ENCODE results near the gene NUP88.

The NUP88 gene

DNA sequence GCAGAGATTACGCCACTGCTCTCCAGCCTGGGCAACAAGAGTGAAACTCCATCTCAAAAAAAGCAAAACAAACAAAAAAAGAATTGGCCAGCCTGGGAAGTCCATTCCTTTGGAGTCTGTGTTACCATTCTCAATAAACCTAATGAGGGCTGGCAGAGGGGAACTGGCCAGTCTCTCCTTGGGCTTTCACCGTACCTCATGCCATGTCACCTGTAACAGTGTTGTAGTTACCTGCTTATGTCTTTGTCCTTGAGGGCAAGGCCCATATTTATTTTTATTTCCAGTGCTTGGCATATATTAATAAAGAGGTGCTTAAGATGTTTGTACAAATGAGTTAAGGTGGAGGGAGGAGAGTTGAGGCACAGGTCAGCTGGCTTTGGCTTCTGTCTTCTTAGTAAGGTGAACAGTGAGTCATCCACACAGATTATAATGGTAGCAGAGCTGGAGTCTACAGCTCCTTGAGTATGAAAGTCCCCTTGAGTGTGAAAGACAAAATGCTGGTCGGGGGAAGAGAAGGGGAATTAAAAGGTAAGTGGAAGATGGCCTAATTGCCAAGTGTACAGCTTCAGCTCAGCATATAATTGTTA lies 11.0 kb upstream of the NUP88 start:
- TF ChIP-seq, protein P1, sequence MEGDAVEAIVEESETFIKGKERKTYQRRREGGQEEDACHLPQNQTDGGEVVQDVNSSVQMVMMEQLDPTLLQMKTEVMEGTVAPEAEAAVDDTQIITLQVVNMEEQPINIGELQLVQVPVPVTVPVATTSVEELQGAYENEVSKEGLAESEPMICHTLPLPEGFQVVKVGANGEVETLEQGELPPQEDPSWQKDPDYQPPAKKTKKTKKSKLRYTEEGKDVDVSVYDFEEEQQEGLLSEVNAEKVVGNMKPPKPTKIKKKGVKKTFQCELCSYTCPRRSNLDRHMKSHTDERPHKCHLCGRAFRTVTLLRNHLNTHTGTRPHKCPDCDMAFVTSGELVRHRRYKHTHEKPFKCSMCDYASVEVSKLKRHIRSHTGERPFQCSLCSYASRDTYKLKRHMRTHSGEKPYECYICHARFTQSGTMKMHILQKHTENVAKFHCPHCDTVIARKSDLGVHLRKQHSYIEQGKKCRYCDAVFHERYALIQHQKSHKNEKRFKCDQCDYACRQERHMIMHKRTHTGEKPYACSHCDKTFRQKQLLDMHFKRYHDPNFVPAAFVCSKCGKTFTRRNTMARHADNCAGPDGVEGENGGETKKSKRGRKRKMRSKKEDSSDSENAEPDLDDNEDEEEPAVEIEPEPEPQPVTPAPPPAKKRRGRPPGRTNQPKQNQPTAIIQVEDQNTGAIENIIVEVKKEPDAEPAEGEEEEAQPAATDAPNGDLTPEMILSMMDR (IDR thresholded peaks at IDR 0.05; ENCODE audit: extremely low read depth, missing control alignments): no peak
- DNase-seq (ENCODE audit: low spot score): no peak

DNA sequence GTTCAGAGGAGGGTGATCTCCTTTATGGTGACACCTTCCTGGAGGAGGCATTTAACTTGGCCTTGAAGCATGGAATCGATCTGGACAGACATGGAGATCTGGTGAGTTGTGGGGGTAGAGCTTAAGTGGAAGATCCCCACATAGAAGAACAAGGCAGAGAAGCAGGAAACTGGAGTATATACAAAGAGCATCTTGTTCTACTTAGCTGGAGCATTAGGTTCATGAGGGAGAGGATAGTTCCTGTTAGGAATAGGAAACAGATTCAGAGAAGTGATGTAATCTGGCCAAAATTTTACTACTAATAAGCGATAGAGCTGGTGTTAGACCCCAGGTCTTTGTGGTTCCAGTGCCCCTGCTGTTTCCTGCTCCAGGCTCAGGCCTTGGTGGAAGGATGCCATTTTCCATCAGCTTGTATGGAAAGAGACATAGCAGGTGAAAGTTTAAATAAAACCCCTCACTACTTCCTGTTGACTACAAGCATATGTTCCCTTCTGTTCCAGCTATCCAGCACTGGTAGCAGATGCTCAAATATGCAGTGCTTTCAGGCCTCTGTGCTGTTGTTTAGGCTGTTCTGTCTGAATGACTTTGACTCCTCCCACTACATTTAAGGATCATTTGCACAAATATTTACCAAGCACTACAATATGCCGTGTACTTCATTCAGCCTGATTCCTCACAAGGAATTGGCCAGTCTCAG lies 9.9 kb upstream of the NUP88 start:
- TF ChIP-seq, protein P1 (IDR thresholded peaks at IDR 0.05; ENCODE audit: extremely low read depth, missing control alignments): no peak

DNA sequence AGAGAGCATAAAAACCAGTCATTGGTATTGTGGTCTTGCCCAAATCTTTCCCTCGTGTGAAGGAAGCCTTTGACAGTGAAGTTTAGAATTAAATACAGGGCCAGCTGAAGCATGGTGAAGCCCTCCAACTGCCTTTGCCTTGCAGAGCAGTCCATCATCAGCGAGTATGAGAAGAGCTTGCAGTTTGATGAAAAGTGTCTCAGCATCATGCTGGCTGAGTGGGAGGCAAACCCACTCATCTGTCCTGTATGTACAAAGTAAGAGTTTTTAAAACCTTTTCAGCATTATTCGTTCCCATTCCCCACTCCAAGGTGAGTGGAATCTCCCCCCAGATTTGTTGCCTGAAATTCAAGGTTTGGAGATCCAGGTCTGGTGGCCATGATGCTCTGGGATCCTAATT lies 6.4 kb upstream of the NUP88 start:
- TF ChIP-seq, protein P1 (IDR thresholded peaks at IDR 0.05; ENCODE audit: extremely low read depth, missing control alignments): no peak
- DNase-seq (ENCODE audit: low spot score): no peak

More for the DNA sequence above, 9.9 kb upstream of the NUP88 start:
- no peak for DNase-seq (ENCODE audit: low spot score)

DNA sequence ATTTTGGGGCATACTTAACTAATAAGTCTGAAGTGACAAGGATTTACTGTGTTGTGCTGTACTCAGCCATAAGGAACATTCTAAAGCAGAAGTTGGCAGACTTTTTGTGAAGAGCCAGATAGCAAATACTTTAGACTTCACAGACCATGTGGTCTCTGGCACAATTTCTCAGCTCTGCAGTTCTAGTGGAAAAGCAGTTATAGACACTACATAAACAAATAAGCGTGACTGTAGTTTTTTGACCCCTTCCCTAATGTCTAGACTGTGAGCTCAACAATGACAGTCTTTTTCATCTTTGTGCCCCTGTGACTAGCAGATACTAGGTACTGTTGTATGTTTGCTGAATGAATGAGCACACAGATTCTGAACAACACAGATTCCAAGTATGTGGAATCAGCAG lies 5.4 kb upstream of the NUP88 start:
- no peak for DNase-seq (ENCODE audit: low spot score)

DNA sequence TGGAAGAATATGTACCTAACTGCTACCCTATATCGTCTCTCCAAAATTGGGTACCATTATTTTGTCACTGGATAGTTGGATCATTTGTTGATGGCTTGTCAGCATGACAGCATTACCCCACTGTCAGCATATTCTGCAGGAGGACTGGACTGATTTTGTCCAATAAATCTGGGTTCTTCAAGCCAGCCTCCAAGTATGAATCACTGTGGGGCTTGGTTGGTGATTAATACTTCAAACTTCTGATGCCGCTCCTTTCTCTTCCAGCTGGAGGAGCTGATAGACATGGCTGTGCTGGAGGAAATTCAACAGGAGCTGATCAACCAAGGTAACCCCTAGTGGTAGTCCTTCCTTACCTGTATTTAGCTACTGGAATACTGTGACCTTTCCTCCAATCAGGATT lies 3.0 kb upstream of the NUP88 start:
- DNase-seq (ENCODE audit: low spot score): no peak

More for the DNA sequence above, 5.4 kb upstream of the NUP88 start:
- TF ChIP-seq, protein P1 (IDR thresholded peaks at IDR 0.05; ENCODE audit: extremely low read depth, missing control alignments): no peak

DNA sequence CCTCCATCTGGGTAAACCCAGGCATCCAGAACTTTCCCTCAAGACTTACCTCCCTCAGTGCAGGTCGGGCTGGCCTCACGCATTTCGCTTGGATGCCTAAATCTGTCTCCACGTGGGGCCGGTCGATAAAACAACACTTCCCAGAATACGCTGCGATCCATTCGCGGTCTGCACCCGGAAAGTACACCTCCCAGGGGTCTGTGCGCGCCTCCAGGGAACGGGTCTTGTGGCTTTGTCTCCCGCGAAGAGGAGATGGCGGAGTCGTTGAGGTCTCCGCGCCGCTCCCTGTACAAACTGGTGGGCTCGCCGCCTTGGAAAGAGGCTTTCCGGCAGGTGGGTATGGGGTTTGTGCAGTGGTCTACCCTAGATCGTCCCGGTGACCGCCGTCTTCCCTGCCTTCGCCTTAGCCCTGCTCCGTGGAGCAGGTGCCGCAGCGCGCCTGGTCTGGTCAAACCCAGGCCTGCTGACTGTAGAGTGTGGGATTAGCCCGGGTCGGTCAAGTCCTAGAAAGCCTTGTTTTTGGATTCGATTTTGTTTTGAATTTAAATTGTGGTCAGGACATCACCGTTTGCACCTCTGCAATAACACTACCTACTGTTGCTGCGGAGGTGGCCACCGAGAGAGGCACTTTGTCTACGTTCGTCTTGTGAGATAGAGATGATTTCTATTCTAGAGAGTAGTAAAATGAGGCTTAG lies 644 bp upstream of the NUP88 start, which contains the start of gene RPAIN:
Gene RPAIN, plus strand, starts transcription at position 224 of the 695 bp plus-strand sequence. Its CDS starts 29 bp downstream, at position 253.
- peak; percentile 83 for DNase-seq (ENCODE audit: low spot score)
- TF ChIP-seq, protein P1 (IDR thresholded peaks at IDR 0.05; ENCODE audit: extremely low read depth, missing control alignments): no peak

More for the DNA sequence above, 3.0 kb upstream of the NUP88 start:
- TF ChIP-seq, protein P1 (IDR thresholded peaks at IDR 0.05; ENCODE audit: extremely low read depth, missing control alignments): no peak

DNA sequence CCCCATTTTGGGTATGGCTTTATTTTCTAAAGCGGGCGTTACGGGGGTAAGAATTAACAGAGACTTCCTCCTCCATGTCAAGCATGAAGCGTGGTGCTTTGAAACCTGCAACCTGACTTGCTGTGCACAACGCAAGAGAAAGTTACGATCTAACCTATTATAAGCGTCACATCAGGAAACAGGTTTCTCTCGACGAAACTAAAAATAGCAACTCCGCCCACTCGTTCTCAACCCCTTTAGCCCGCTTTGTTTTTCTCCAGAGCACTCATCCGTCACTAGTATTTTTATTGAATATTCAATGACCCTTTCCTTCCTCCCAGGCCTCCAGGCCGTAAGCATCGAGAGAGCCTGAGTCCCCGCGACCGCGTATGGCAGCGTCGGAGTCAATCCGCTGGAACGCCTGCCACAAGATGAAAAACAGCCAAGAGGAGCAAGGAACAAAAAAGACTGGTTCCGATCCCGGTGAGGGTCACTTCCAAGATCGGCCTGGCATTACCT lies 555 bp downstream of the NUP88 start:
- TF ChIP-seq, protein P1 (IDR thresholded peaks at IDR 0.05; ENCODE audit: extremely low read depth, missing control alignments): no peak
- peak; percentile 72 for DNase-seq (ENCODE audit: low spot score)
